K562 (cell line): ENCODE results near the gene LUC7L3. TPM values are rescaled to one million over a fixed set of nuclear protein-coding genes. Genes with fewer than 3 reads are reported as not detected.

Experiments
- ATAC-seq: fragments of 200-7000 bp; cut with Tn5 transposase; 3 replicates; pipeline ENCODE4 v1.9.1; 2020; ENCODE audit warnings: moderate library complexity
- BruUV-seq: library from RNA; stranded (reverse); fragments of 400-500 nt; replicated peaks from 2 replicates; lab custom pipeline; 2021; lab: Mats Ljungman, UMichigan
- CTCF ChIA-PET: fragments of 300-600 bp; formaldehyde crosslinking; extraction: SDS; loops from one replicate; lab custom pipeline; 2021; ENCODE audit warnings: low intra/inter-chr PET ratio; lab: Yijun Ruan, JAX
- POLR2A ChIA-PET: fragments of 300-600, 350-650 bp; sonication (Branson Sonifier 250); formaldehyde crosslinking; extraction: SDS; loops from one replicate; lab custom pipeline; 2021; ENCODE audit warnings: antibody characterized with exemption, inconsistent platforms; lab: Yijun Ruan, JAX
- DNase-seq, 4 experiments: peaks; one replicate each; pipeline versions ENCODE4 v3.0.0 to v3.0.0-alpha.2; 2011 to 2018; ENCODE audit warnings: low spot score in 3 of 4, mixed read lengths in 3 of 4; ENCODE audit errors: extremely low read depth in 1 of 4
- FAIRE-seq: peaks from 2 replicates; lab custom pipeline; 2011; peaks lifted over from hg19 to GRCh38; lab: Jason Lieb, UNC
- H2AFZ ChIP-seq: 2 replicates; pipeline ENCODE4 v1.6.0; 2011; ENCODE audit warnings: low read depth, low read length, control low read depth, inconsistent platforms
- H3K27ac ChIP-seq: fragments of 200-600 bp; 3 replicates; pipeline ENCODE4 v1.8.0; 2011; ENCODE audit warnings: low read depth, mild to moderate bottlenecking, control low read depth, inconsistent platforms, low read length, moderate library complexity, mixed read lengths; ENCODE audit errors: extremely low read depth
- H3K27me3 ChIP-seq, 2 experiments: fragments of 300-600 bp in 1 of 2; 2 replicates in 1 of 2; 3 replicates in 1 of 2; pipeline versions ENCODE4 v1.6.0 to v1.8.0; 2011; ENCODE audit warnings: inconsistent platforms in 2 of 2, low read length in 2 of 2, mild to moderate bottlenecking in 1 of 2, mixed read lengths in 1 of 2, moderate library complexity in 1 of 2; ENCODE audit not compliant: control insufficient read depth in 2 of 2, insufficient read depth in 2 of 2
- H3K36me3 ChIP-seq: fragments of 300-600 bp; 3 replicates; pipeline ENCODE4 v1.8.0; 2011; ENCODE audit warnings: mild to moderate bottlenecking, low read length, inconsistent platforms; ENCODE audit not compliant: control insufficient read depth, insufficient read depth
- H3K4me1 ChIP-seq, 2 experiments: fragments of 200-600 bp in 1 of 2; replicated peaks in 1 of 2; 2 replicates in 1 of 2; 3 replicates in 1 of 2; pipeline versions ENCODE4 v1.5.1 to v1.8.0; 2011; ENCODE audit warnings: inconsistent platforms in 2 of 2, low read length in 2 of 2, mild to moderate bottlenecking in 1 of 2, mixed read lengths in 1 of 2, moderate library complexity in 1 of 2; ENCODE audit not compliant: control insufficient read depth in 2 of 2, insufficient read depth in 2 of 2
- H3K4me2 ChIP-seq: 2 replicates; pipeline ENCODE4 v1.6.1; 2011; ENCODE audit warnings: low read length, control low read depth, inconsistent platforms, mixed read lengths; ENCODE audit not compliant: insufficient read depth
- H3K4me3 ChIP-seq: fragments of 200-600 bp; sonication (generic), shearing (Covaris generic); 2 replicates; pipeline ENCODE4 v1.5.1; 2016; ENCODE audit warnings: control low read depth, inconsistent platforms
- H3K79me2 ChIP-seq: fragments of 200-600 bp; 3 replicates; pipeline ENCODE4 v1.8.0; 2011; ENCODE audit warnings: low read length, inconsistent platforms; ENCODE audit not compliant: control insufficient read depth, insufficient read depth
- H3K9ac ChIP-seq, 2 experiments: 2 replicates each; pipeline versions ENCODE4 v1.6.0 to v1.6.1; 2011; ENCODE audit warnings: low read depth in 2 of 2, low read length in 2 of 2, control low read depth in 1 of 2, inconsistent platforms in 1 of 2, mild to moderate bottlenecking in 1 of 2, mixed read lengths in 1 of 2; ENCODE audit not compliant: insufficient read depth in 1 of 2
- H3K9me1 ChIP-seq: one replicate; pipeline ENCODE4 v1.6.0; 2011; ENCODE audit warnings: inconsistent platforms, mild to moderate bottlenecking, low read length, moderate library complexity; ENCODE audit not compliant: control insufficient read depth, insufficient read depth
- H3K9me3 ChIP-seq: replicated peaks from 2 replicates; pipeline ENCODE4 v1.5.1; 2011; ENCODE audit warnings: low read depth, low read length, inconsistent platforms; ENCODE audit not compliant: control insufficient read depth, insufficient read depth
- H4K20me1 ChIP-seq: replicated peaks from 2 replicates; pipeline ENCODE4 v1.6.1; 2011; ENCODE audit warnings: low read length, inconsistent platforms, mixed read lengths; ENCODE audit not compliant: control insufficient read depth, insufficient read depth
- ARID3B ChIP-seq: fragments of 250-450 bp; sonication (Bioruptor Pico); IDR thresholded peaks from 2 replicates; pipeline ENCODE4 v1.4.0; 2020; ENCODE audit warnings: borderline replicate concordance
- ATF7 ChIP-seq: fragments of 450-650 bp; IDR thresholded peaks from 2 replicates; pipeline ENCODE4 v1.7.1; 2014; ENCODE audit warnings: mild to moderate bottlenecking, moderate library complexity
- C11orf30 ChIP-seq: fragments of 450-650 bp; IDR thresholded peaks from 2 replicates; pipeline ENCODE4 v1.6.1; 2016; ENCODE audit warnings: low read depth, mild to moderate bottlenecking
- GTF2E2 ChIP-seq: fragments of 200-800 bp; sonication (Bioruptor generic); IDR thresholded peaks from 2 replicates; pipeline ENCODE4 v1.6.1; 2016; ENCODE audit warnings: missing genetic modification characterization, missing compliant biosample characterization
- HNRNPL ChIP-seq: fragments of 200-400 bp; formaldehyde crosslinking; IDR thresholded peaks from 2 replicates; pipeline ENCODE4 v1.6.1; 2017; ENCODE audit warnings: low read depth, mild to moderate bottlenecking, low read length
- KLF10 ChIP-seq: fragments of 250-450 bp; sonication (Bioruptor Pico); IDR thresholded peaks from 2 replicates; pipeline ENCODE4 v1.6.1; 2021; ENCODE audit warnings: matching md5 sums
- NR1H2 ChIP-seq: sonication (generic); formaldehyde crosslinking; IDR thresholded peaks from 2 replicates; pipeline ENCODE4 v1.4.0; 2020; ENCODE audit warnings: mild to moderate bottlenecking, missing genetic modification reagents
- RCOR1 ChIP-seq, 2 experiments: IDR thresholded peaks; 2 replicates each; pipeline ENCODE4 v1.6.1; 2012; ENCODE audit warnings: low read depth in 2 of 2, low read length in 2 of 2, borderline replicate concordance in 1 of 2, improper control_type of control experiment in 1 of 2
- SNRNP70 ChIP-seq: fragments of 200-400 bp; formaldehyde crosslinking; optimal IDR thresholded peaks from 2 replicates; pipeline ENCODE3; 2017; ENCODE audit warnings: low read depth, low read length
- SRSF7 ChIP-seq: fragments of 200-400 bp; formaldehyde crosslinking; optimal IDR thresholded peaks from 2 replicates; pipeline ENCODE3; 2017; ENCODE audit warnings: mild to moderate bottlenecking, low read depth, low read length
- STAT6 ChIP-seq: sonication (generic); formaldehyde crosslinking; IDR thresholded peaks from 2 replicates; pipeline ENCODE4 v1.8.1; 2023; ENCODE audit warnings: mild to moderate bottlenecking, missing genetic modification reagents
- TFAP4 ChIP-seq: sonication (generic); formaldehyde crosslinking; IDR thresholded peaks from 2 replicates; pipeline ENCODE4 v1.8.0; 2022; ENCODE audit warnings: missing genetic modification reagents, mild to moderate bottlenecking, moderate library complexity, borderline replicate concordance
- ZBTB8A ChIP-seq: fragments of 450-650 bp; IDR thresholded peaks from 2 replicates; pipeline ENCODE4 v1.6.1; 2018; ENCODE audit warnings: mild to moderate bottlenecking, moderate library complexity; ENCODE audit not compliant: partially characterized antibody
- ZNF263 ChIP-seq: sonication (generic); formaldehyde crosslinking; IDR thresholded peaks from 2 replicates; pipeline ENCODE4 v1.8.0; 2022; ENCODE audit warnings: mild to moderate bottlenecking, missing genetic modification reagents, borderline replicate concordance
- ZNF695 ChIP-seq: fragments of 450-650 bp; formaldehyde crosslinking; IDR thresholded peaks from 2 replicates; pipeline ENCODE4 v1.4.0; 2020; ENCODE audit warnings: mild to moderate bottlenecking, moderate library complexity
- ZNF830 ChIP-seq: fragments of 250-450 bp; sonication (Bioruptor Pico); IDR thresholded peaks from 2 replicates; pipeline ENCODE4 v1.5.0; 2021; ENCODE audit warnings: mild to moderate bottlenecking
- WGBS: fragments of 100-300 bp; shearing (Covaris generic); methylation state at CpG from one replicate; pipeline ENCODE4 v1.1.6; 2016; ENCODE audit warnings: low coverage, mixed read lengths; ENCODE audit not compliant: insufficient coverage; ENCODE audit errors: missing lambda C conversion rate; 5-methylcytosine and 5-hydroxymethylcytosine counted together
- in situ Hi-C: fragments of 300-500 bp; cut with MboI; formaldehyde crosslinking; loops from 4 replicates; pipeline ENCODE4 v1.15.0; 2018; ENCODE audit warnings: inconsistent platforms, mixed read lengths
- intact Hi-C: fragments of 100-400 bp; cut with micrococcal nuclease; formaldehyde crosslinking; loops from 2 replicates; pipeline ENCODE4 v1.14.2; 2022
- polyA plus RNA-seq, 8 experiments: library from polyadenylated mRNA; depleted of rRNA in 4 of 8; stranded (reverse) in 5 of 8; unstranded in 3 of 8; fragments of >200 nt; fragmentation: Nextera tagmentation in 2 of 8; fragmentation: Illumina TruSeq in 1 of 8; extraction: Ambion mirVana in 2 of 8; extraction: Trizol in 1 of 8; gene quantifications; 2 replicates each; pipeline versions ENCODE4 v1.2.1 to v1.2.3, GENCODE V29; 2011 to 2014; ENCODE audit warnings: inconsistent platforms in 1 of 8, missing spikeins in 1 of 8
- total RNA-seq, 7 experiments: library from RNA; depleted of rRNA in 6 of 7; stranded (reverse); fragments of >200 nt in 6 of 7; fragmentation: Illumina TruSeq in 2 of 7; extraction: Trizol in 2 of 7; gene quantifications; 2 replicates each; pipeline versions ENCODE4 v1.2.1 to v1.2.3, GENCODE V29; 2011 to 2021; ENCODE audit warnings: low replicate concordance in 1 of 7

Gene LUC7L3
- total and polyA plus RNA-seq, 9 of the 15 experiments (the other 6 are each of a cell fraction or from before 2014, with no cell fraction given), result 80.8 to 284 (median 127) TPM

- in situ Hi-C loops (loop anchor here (5.0 kb wide), 2 partner anchors 59 to 174 kb away; no protein-coding TSS in a partner anchor), intact Hi-C loops (loop anchor here (1.0 to 2.0 kb wide), 3 partner anchors 59 to 236 kb away; partner anchors contain the start of gene SPATA20)
- DNase-seq (peak; percentile 89 to 93 (median 92)), FAIRE-seq (peak; percentile 90), ATAC-seq (peak; percentile 98)
- no TSS peak for BruUV-seq
- Histone ChIP-seq H3K4me1 (peaks cover 0 to 4% of the 10 kb centered on the region in 2 experiments; a peak in 1 of 5 replicates), H3K4me3 (no peak overlapping the region), H3K9me3 (no peaks in the 10 kb centered on the region), H3K9ac (no peak overlapping the region), H3K27ac (no peak overlapping the region), H4K20me1 (no peaks in the 10 kb centered on the region), H3K27me3 (no peaks in the 10 kb centered on the region), H3K4me2 (no peak overlapping the region), H3K36me3 (no peaks in the 10 kb centered on the region), H3K9me1 (no peaks in the 10 kb centered on the region), H3K79me2 (no peaks in the 10 kb centered on the region), H2AFZ (peak overlapping the region; percentile 18)
- CTCF ChIA-PET, result interaction anchor here (0.9 to 3.7 kb wide), 5 partner anchors 34 to 273 kb away, joined by 3 to 72 read pairs (median 10); no protein-coding TSS in a partner anchor
- 2% methylated on average over 7 of the region's 7 CpGs for whole genome bisulfite sequencing
- POLR2A ChIA-PET, result interaction anchor here (0.6 to 1.2 kb wide), 6 partner anchors 11 to 82 kb away, joined by 3 to 6 read pairs (median 3); no protein-coding TSS in a partner anchor
- no peak for TF ChIP-seq STAT6 (CRISPR knock-in tag)
- peak; percentile 26; the same call in 1 of the 2 replicates for TF ChIP-seq ATF7
- no peak for TF ChIP-seq SRSF7
- no peak for TF ChIP-seq HNRNPL
- no peak for TF ChIP-seq ARID3B
- TF ChIP-seq ZNF695 (CRISPR knock-in tag), result no peak
- peak; percentile 51; the same call in 1 of the 2 replicates for TF ChIP-seq TFAP4 (CRISPR knock-in tag)
- no peak for TF ChIP-seq ZBTB8A
- TF ChIP-seq NR1H2 (CRISPR knock-in tag), result no peak
- TF ChIP-seq ZNF263 (CRISPR knock-in tag), result peak; percentile 29; the same call in 1 of the 2 replicates
- no peak for TF ChIP-seq SNRNP70
- no peak for TF ChIP-seq KLF10 (CRISPR knock-in tag)
- no peak for TF ChIP-seq ZNF830 (CRISPR knock-in tag)
- TF ChIP-seq C11orf30, result no peak
- no peak for TF ChIP-seq GTF2E2 (tag)
- peak in 1 of 2 experiments; percentile 52; a peak in 1 of 4 replicates for TF ChIP-seq RCOR1 (IDR thresholded peaks at IDR 0.05; ENCODE audit: borderline replicate concordance in 1 of 2, low read depth in 2 of 2, low read length in 2 of 2)
These were observed 63.8 kb downstream of the LUC7L3 start for GRCh38 chr17:50783193-50783660.
